Cardiac fibroblast (primary cell): ENCODE results near the gene FES.

Source experiments
- DNase-seq, 2 donors: peaks; one replicate each; pipeline versions ENCODE4 v3.0.0 to v3.0.0-alpha.2; 2010; ENCODE audit warnings: low read depth in 2 of 2
- H3K4me3 ChIP-seq, 2 donors: replicated peaks in 1 of 2; 1 replicate in 1 of 2; 2 replicates in 1 of 2; pipeline ENCODE4 v1.5.1; 2011; ENCODE audit warnings: low read depth in 2 of 2, low read length in 2 of 2, mild to moderate bottlenecking in 2 of 2, moderate library complexity in 1 of 2
- CTCF ChIP-seq: IDR thresholded peaks from one replicate; pipeline ENCODE4 v1.5.1; 2011; ENCODE audit warnings: low read depth, mild to moderate bottlenecking, low read length, inconsistent platforms

The FES gene

GRCh38 chr15:90938261-90938660 is 54.0 kb downstream of the FES start:
- no peak overlapping the region for H3K4me3 ChIP-seq
- TF ChIP-seq CTCF: no peak
- DNase-seq: no peak

DNA sequence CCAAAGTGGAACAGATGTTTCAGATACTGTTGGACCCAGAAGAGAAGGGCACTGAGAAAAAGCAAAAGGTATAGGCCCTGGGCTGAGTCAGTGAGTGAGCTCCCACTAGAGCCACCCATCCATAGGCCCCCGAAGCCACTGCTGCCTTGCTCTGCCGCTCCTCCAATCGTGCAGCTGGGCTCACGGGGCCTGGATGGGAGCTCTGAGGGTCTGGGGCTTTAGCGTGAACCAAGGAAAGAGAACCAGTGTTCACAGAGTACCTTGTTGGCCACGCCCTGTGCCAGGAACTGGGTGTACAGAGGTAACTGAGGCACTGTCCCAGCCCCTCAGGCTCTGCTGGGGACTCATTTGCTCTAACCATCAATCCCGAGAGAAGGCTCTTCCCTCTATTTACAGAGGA is 55.5 kb downstream of the FES start:
- no peak for DNase-seq
- H3K4me3 ChIP-seq: no peak overlapping the region
- TF ChIP-seq CTCF: no peak

GRCh38 chr15:90941038-90941437 is 56.7 kb downstream of the FES start:
- TF ChIP-seq CTCF: no peak
- no peak overlapping the region for H3K4me3 ChIP-seq
- DNase-seq: no peak

DNA sequence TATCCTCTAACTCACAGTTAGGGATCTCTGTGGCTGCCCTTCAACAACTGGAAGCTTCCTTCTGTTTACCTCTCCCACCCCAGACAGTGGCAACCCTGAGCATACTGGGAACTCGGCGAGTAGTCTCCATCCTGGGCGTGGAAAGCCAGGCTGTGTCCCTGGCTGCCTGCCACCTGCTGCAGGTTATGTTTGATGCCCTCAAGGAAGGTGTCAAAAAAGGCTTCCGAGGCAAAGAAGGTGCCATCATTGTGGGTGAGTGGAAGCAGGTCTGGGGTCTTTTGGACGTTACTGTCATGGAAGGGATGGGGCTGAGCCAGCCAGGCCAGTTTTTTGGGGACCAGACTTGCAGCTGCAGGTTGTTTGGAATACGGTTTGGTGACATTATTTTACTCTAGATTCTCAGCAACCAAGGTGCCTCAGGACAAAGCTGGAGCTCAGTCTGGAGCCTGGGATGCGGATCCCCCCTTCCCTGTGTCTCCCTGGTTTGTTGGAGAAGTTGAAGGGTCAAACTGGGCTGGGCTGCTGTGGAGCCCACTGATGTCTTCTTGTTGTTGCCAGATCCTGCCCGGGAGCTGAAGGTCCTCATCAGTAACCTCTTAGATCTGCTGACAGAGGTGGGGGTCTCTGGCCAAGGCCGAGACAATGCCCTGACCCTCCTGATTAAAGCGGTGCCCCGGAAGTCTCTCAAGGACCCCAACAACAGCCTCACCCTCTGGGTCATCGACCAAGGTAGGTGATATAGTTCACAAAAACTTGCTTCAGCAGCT is 58.2 kb downstream of the FES start:
- DNase-seq: no peak
- H3K4me3 ChIP-seq: no peak overlapping the region
- TF ChIP-seq CTCF: no peak

- TF ChIP-seq CTCF: no peak
- no peak overlapping the region for H3K4me3 ChIP-seq
- DNase-seq: no peak
These were observed 60.8 kb downstream of the FES start for GRCh38 chr15:90945091-90945490.
